HG02840 (cell line): ENCODE measurements around the gene ZDHHC3.
"Not testable (repeated sequence)": the region's sequence is repeated elsewhere in the genome, so short reads cannot be mapped to it uniquely, and the experiment has no call there.

Experiments used
- ATAC-seq: cut with Tn5 transposase; IDR thresholded peaks from one replicate; pipeline ENCODE4 v1.9.1; 2021; ENCODE audit warnings: mild to moderate bottlenecking, moderate library complexity, moderate number of reproducible peaks; ENCODE audit not compliant: unreplicated experiment, low FRiP score

ZDHHC3 gene

GRCh38 chr3:44999782-45000181, 23.8 kb upstream of the ZDHHC3 start:
- no peak for ATAC-seq

GRCh38 chr3:44996556-44996969, 20.6 kb upstream of the ZDHHC3 start:
- ATAC-seq: peak; percentile 64

GRCh38 chr3:44995142-44995770, 19.3 kb upstream of the ZDHHC3 start:
- ATAC-seq: no peak

- ATAC-seq: no peak
Observed at GRCh38 chr3:44993471-44994205, 17.7 kb upstream of the ZDHHC3 start.

DNA sequence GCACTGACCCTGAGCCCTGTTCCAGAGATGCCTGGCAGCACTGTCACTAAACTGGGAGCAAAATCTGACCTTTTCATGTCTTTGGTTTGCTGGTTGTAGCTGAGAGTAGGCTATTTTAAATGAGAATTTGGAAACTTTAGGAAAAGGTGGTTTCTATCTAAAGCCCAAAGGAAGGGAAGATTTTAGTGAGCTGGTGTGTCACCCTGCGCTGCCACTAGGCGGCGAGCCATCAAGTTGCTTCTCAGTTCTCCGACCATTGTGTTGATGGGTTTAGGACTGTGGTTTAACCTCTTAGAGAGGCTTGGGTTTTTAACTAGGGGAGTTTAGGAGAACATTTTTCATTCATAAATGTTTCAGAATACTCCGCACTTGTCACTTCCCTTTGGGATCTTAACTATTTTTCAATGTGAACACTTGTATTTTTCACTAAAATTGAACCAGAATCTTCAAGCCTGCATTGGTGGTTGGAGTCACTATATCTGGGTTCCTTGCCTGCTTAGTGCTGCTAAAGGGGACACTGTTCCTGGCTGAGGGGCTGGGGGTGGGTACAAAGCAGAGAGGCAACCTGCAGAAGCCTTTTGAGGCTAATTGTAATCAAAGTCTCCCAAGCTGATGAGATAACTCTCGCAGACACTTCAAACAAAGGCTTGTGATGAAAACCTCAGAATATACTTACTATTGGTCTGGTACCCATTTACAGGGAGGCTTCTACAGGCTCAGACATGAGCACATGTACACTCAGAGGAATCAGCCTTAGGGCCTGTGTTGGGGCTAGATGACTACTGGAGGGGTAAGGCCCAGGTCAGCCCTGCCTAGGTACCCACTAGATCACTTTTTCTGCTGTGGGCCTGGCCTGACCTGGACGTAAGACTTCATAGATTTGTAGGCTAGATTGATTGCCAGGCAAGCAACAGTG, 16.8 kb upstream of the ZDHHC3 start:
- ATAC-seq: no peak

- ATAC-seq: no peak
Observed at GRCh38 chr3:44991326-44991725, 15.4 kb upstream of the ZDHHC3 start.

GRCh38 chr3:44989636-44990373, 13.8 kb upstream of the ZDHHC3 start:
- ATAC-seq: no peak

DNA sequence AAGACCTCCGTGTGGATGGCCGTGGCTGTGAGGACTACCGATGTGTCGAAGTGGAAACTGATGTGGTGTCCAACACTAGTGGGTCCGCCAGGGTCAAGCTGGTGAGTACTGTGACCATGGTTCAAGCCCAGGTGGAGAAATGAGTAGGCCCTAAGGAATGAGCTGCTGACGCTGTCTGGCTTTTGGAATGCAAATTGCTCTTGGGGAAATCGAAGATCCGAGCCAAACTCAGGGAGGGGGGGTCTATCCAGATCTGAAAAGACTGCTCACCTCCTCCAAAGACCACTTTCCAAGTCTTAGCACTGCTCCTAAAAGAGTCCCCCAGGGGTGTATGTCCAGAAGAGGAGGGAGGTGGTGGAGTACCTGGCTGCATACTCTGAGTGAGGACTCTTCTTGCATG, 13.2 kb upstream of the ZDHHC3 start:
- ATAC-seq: no peak

GRCh38 chr3:44988073-44988472, 12.1 kb upstream of the ZDHHC3 start:
- no peak for ATAC-seq

- no peak for ATAC-seq
Observed at GRCh38 chr3:44987332-44987731, 11.4 kb upstream of the ZDHHC3 start.

GRCh38 chr3:44986330-44986729, 10.4 kb upstream of the ZDHHC3 start:
- ATAC-seq: not testable (repeated sequence)

DNA sequence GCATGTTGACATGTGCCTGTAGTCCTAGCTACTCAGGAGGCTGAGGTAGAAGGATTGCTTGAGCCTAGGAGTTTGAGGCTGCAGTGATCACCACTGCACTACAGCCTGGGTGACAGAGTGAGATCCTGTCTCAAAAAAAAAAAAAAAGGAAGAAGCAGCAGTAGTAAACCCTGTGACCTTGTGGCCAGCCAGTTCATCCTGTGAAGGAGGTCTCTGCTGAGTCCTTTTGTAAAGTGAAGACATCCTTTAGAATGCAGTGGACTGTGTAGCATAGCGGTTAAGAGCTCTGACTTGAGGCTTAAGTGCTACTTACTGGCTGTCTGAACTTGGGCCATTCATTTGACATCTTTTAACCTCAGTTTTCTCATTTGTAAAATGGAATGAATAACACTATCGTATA, 8.4 kb upstream of the ZDHHC3 start:
- ATAC-seq: no peak

DNA sequence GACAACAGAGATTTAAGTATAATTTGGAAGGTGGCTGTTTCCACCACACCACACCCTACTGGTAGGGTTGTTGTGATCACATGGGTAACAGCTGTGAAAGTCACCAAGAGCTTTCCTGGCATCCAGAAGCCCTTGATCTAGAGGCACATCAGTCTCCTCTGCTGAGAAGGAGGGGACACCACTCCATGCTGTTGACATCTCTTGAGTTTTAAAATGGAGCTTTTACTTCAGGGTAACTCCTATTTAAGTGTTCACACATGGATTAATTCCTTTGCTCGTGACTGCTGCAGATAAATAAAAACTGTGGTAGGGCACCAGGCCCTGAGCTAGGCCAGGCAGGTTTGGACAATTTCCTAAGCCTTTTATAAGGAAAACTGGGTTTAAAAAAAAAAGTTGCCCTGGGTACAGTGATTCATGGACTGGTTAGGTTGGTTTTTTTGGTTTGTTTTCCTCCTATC, 7.5 kb upstream of the ZDHHC3 start:
- no peak for ATAC-seq

DNA sequence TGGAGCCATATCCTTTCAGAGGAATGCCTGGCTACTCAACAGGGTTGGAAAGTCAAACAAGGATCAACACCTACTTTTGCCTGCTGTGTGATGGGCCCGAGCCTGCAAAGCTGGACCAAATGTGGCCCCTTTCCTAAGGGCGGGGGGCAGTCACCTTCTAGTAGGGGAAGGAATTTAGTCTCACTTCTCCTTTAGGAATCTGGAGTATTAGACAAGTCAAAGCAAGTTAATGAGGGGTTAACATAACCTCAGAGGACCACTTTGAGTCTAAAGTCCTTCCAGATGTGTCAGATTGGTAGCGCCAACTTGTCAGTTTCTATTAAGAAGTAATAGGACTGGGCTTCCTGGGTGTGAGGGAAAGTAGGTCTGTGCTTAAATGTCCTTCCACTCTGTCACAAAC, 6.8 kb upstream of the ZDHHC3 start:
- ATAC-seq: no peak

GRCh38 chr3:44981751-44982150, 5.8 kb upstream of the ZDHHC3 start:
- ATAC-seq: no peak

DNA sequence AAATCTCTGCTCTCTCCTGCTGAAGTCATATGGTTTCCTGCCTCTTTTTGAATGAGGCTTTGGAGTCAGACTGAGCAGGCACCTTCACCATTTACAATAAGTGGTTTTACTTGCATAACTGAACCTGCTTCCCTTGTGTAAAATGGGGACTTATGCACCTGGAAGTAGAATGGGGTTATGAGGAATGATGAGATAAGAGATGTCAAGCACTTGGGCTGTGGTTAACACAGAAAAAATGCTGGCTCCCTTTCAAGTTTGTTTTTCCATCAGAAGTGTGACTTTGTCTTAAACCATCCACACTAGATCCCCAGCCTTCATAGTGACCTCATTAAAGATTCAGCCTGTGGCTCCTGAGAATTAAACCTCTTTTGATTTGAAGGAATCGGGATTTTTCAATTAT, 5.2 kb upstream of the ZDHHC3 start:
- ATAC-seq: no peak

DNA sequence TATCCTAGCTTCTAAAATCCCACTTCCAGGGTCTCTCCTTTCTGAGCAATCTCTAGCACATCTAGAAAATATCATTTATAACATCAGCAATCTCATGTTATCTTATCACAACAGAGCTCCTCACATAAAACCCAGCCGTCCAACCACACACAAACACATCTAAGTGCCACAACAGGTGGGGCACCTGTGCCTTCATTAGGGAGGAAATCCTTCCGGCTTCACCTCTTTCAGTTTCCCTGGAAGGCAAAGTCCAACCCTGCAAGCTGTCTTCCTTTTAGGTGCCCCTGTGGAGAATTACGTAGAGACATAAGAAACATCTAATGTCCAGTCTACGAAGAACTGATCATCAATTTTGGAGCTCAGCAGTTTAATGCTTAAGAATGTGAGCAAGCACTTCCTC, 1.6 kb downstream of the ZDHHC3 start:
- no peak for ATAC-seq

DNA sequence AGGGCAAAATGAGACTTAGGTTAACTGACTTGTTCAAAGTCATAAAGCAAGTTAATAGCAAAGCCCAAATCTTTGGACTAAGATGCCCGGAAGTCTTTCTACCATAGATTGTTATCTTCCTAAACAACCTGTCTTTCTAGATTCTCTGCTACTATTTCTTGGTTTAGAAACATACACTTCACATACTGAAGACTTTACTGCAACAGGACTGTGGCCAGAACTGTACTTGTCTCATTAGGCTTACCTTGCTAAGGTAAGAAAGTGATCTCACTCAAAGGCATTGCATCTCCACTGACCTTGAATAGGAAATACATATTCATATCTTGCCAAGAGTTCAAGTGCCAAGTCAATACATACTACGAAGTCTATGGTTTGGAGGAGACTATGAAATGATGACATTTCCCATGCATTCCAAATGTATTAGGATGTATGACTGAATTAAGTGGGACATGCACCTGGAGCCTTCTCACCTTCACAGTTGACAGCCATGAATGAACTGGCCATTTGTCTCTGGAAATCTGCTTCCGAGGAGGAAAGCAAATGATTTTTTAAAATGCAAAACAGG, 5.0 kb downstream of the ZDHHC3 start:
- ATAC-seq: no peak

GRCh38 chr3:44969828-44970179, 6.2 kb downstream of the ZDHHC3 start:
- ATAC-seq: no peak

DNA sequence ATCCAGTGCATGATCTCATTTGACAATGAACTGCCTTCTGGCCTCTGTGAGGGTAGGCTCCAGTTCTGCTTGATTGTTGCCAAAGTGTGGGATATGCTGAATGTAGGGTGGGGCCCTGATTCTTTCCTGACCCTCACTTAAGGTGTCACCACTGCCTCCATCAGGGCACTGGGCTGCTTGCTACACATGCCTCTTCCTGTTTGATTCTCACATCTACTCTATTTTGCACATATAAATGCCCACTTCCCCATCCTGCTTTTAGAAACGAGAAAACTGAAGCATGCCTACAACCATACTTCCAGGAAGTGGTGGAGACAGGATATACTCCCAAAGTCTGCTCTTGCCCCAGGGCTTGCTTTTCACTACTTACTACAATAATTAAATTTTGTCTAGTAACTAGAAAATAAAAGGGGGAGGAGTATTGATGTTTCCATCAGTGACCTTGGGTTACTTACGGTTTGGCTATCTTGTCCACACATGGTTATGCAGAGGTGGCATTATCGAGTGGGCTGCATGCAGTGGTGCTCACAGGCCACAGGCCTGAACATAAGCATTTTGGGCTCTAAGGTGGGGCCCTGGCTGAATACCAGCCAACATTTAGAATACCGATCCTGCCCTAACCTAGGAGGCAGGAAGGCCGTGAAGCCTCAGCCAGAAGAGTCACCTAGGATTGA, 6.7 kb downstream of the ZDHHC3 start:
- ATAC-seq: no peak
